Glomerular endothelial cell (primary cell): Measurements from ENCODE around the gene LRWD1. TPM values are rescaled to one million over a fixed set of nuclear protein-coding genes. Genes with fewer than 3 reads are reported as not detected.

Experiments used
- total RNA-seq: library from RNA; depleted of rRNA; stranded (reverse); fragments of >200 nt; gene quantifications from 2 replicates; pipeline ENCODE4 v1.2.3, GENCODE V29; 2015

The LRWD1 gene
- total RNA-seq, 1 donor from 2014 or later = 23.5 TPM

Other genes with a start within 250 kb of the LRWD1 start
- gene SH2B2, start 178.1 kb upstream of the LRWD1 start, total RNA-seq = 5.5 and 11.9 TPM in 2 replicates
- not detected in 2 replicates for gene SPDYE6, start 108.5 kb upstream of the LRWD1 start, total RNA-seq
- gene PRKRIP1, start 68.6 kb upstream of the LRWD1 start, total RNA-seq = 13.8 and 28.1 TPM in 2 replicates
- gene ORAI2, start 31.4 kb upstream of the LRWD1 start, total RNA-seq = 90.0 and 108 TPM in 2 replicates
- 12.5 and 12.8 TPM in 2 replicates for gene ALKBH4, start 121 bp upstream of the LRWD1 start, total RNA-seq
- gene POLR2J, start 13.9 kb downstream of the LRWD1 start, total RNA-seq = 50.5 and 54.8 TPM in 2 replicates
- 12.1 and 14.4 TPM in 2 replicates for gene RASA4B, start 52.8 kb downstream of the LRWD1 start, total RNA-seq
- 9.7 and 11.7 TPM in 2 replicates for gene UPK3BL2, start 78.7 kb downstream of the LRWD1 start, total RNA-seq
- gene SPDYE2, start 86.2 kb downstream of the LRWD1 start, total RNA-seq = not detected in 2 replicates
- 16.6 and 21.4 TPM in 2 replicates for gene POLR2J3, start 107.6 kb downstream of the LRWD1 start, total RNA-seq
- 22.0 and 30.1 TPM in 2 replicates for gene RASA4, start 151.8 kb downstream of the LRWD1 start, total RNA-seq
- gene UPK3BL1, start 177.8 kb downstream of the LRWD1 start, total RNA-seq = 13.4 and 24.4 TPM in 2 replicates
- gene SPDYE2B, start 185.3 kb downstream of the LRWD1 start, total RNA-seq = not detected in 2 replicates
- 1.8 and 6.1 TPM in 2 replicates for gene POLR2J2, start 206.7 kb downstream of the LRWD1 start, total RNA-seq